ENCODE measurements around the gene CPEB1.

The CPEB1 gene

GRCh38 chr15:82571722-82572222, 75.4 kb downstream of the CPEB1 start:
- H3K27me3 ChIP-seq (ENCODE audit: insufficient read depth, low read depth): no peaks in the 10 kb centered on the region
- H3K27ac ChIP-seq: no peak overlapping the region
- no peaks in the 10 kb centered on the region for H3K79me2 ChIP-seq (ENCODE audit: insufficient read depth, low read depth)
- TF ChIP-seq CTCF (conservative IDR thresholded peaks at IDR 0.05; ENCODE audit: low read depth, low read length): no peak
- H2AFZ ChIP-seq (ENCODE audit: low read depth): no peak overlapping the region
- no peak overlapping the region for H3K4me2 ChIP-seq
- no peaks in the 10 kb centered on the region for H3K36me3 ChIP-seq (ENCODE audit: insufficient read depth)
- H3K4me1 ChIP-seq (ENCODE audit: low read depth, poor library complexity, severe bottlenecking): no peaks in the 10 kb centered on the region
- no peaks in the 10 kb centered on the region for H4K20me1 ChIP-seq (ENCODE audit: insufficient read depth)
- H3K4me3 ChIP-seq (IDR thresholded peaks at IDR 0.05; ENCODE audit: insufficient read depth, low read depth, low read length): no peak overlapping the region
- no peak overlapping the region for H3K9ac ChIP-seq

GRCh38 chr15:82570721-82571508, 76.2 kb downstream of the CPEB1 start:
- Histone ChIP-seq H3K4me2 (no peak overlapping the region), H3K36me3 (ENCODE audit: insufficient read depth) (no peaks in the 10 kb centered on the region), H3K27me3 (ENCODE audit: insufficient read depth, low read depth) (no peaks in the 10 kb centered on the region), H3K79me2 (ENCODE audit: insufficient read depth, low read depth) (no peaks in the 10 kb centered on the region), H3K4me3 (IDR thresholded peaks at IDR 0.05; ENCODE audit: insufficient read depth, low read depth, low read length) (no peak overlapping the region), H3K9ac (no peak overlapping the region), H2AFZ (ENCODE audit: low read depth) (no peak overlapping the region), H3K4me1 (ENCODE audit: low read depth, poor library complexity, severe bottlenecking) (no peaks in the 10 kb centered on the region), H3K27ac (no peak overlapping the region), H4K20me1 (ENCODE audit: insufficient read depth) (no peaks in the 10 kb centered on the region)
- no peak for TF ChIP-seq CTCF (conservative IDR thresholded peaks at IDR 0.05; ENCODE audit: low read depth, low read length)

GRCh38 chr15:82569834-82570233, 77.3 kb downstream of the CPEB1 start:
- Histone ChIP-seq H3K27me3 (ENCODE audit: insufficient read depth, low read depth) (no peaks in the 10 kb centered on the region), H3K9ac (no peak overlapping the region), H3K4me1 (ENCODE audit: low read depth, poor library complexity, severe bottlenecking) (no peaks in the 10 kb centered on the region), H3K27ac (no peak overlapping the region), H3K4me3 (IDR thresholded peaks at IDR 0.05; ENCODE audit: insufficient read depth, low read depth, low read length) (no peak overlapping the region), H2AFZ (ENCODE audit: low read depth) (no peak overlapping the region), H3K4me2 (no peak overlapping the region), H3K79me2 (ENCODE audit: insufficient read depth, low read depth) (no peaks in the 10 kb centered on the region), H4K20me1 (ENCODE audit: insufficient read depth) (no peaks in the 10 kb centered on the region), H3K36me3 (ENCODE audit: insufficient read depth) (no peaks in the 10 kb centered on the region)
- no peak for TF ChIP-seq CTCF (conservative IDR thresholded peaks at IDR 0.05; ENCODE audit: low read depth, low read length)

GRCh38 chr15:82568986-82569385, 78.2 kb downstream of the CPEB1 start:
- H3K4me2 ChIP-seq: no peak overlapping the region
- no peaks in the 10 kb centered on the region for H4K20me1 ChIP-seq (ENCODE audit: insufficient read depth)
- no peaks in the 10 kb centered on the region for H3K27me3 ChIP-seq (ENCODE audit: insufficient read depth, low read depth)
- H3K36me3 ChIP-seq (ENCODE audit: insufficient read depth): no peaks in the 10 kb centered on the region
- H2AFZ ChIP-seq (ENCODE audit: low read depth): no peak overlapping the region
- H3K79me2 ChIP-seq (ENCODE audit: insufficient read depth, low read depth): no peaks in the 10 kb centered on the region
- H3K9ac ChIP-seq: no peak overlapping the region
- TF ChIP-seq CTCF (conservative IDR thresholded peaks at IDR 0.05; ENCODE audit: low read depth, low read length): no peak
- no peak overlapping the region for H3K4me3 ChIP-seq (IDR thresholded peaks at IDR 0.05; ENCODE audit: insufficient read depth, low read depth, low read length)
- H3K4me1 ChIP-seq (ENCODE audit: low read depth, poor library complexity, severe bottlenecking): no peaks in the 10 kb centered on the region
- no peak overlapping the region for H3K27ac ChIP-seq
